Stimulated activated CD4-positive, alpha-beta T cell treated with anti-CD3 and anti-CD28 coated beads, Interleukin-4, amount 100 ng/mL, for 4 hours (primary cell): ENCODE data around the gene CD8A.
"Not testable (repeated sequence)": the region's sequence is repeated elsewhere in the genome, so short reads cannot be mapped to it uniquely, and the experiment has no call there.

Experiments
- DNase-seq, 2 experiments: peaks; one replicate each; pipeline ENCODE4 v3.0.0-alpha.2; 2020

The CD8A gene

GRCh38 chr2:86790676-86791572 lies at the start of gene CD8A:
Gene CD8A, minus strand, starts transcription at chr2:86790913. Its CDS starts 88 bp downstream, at chr2:86790825.
- DNase-seq, result no peak

DNA sequence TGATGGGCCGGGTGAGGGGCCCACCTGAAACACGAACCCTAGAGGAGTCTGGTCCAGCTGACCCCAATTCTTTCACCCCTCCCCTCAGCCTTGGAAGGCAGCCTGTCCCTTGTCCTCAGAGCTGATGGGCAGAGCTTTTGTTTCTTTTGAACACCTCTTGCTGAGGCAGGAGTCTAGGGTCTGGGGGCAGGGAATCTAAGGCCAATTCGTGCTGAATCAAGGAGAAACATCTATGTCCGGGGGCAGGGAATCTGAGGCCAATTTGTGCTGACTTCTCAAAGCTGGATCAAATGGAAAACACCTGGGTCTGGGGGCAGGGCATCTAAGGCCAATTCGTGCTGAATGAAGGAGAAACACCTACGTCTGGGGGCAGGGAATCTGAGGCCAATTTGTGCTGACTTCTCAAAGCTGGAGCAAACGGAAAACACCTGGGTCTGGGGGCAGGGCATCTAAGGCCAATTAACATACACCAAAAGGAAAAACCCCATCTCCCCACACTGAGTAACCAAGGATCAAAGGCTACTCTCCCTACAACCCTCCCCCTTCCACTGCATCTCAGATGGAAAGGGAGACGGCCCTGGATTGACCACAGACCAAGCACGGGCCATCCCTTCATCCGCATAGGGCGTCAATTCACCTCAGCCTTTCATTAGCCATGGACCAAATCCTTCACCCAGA lies 49.3 kb upstream of the CD8A start:
- DNase-seq, result not testable (repeated sequence)

GRCh38 chr2:86839455-86839854 lies 48.7 kb upstream of the CD8A start:
- not testable (repeated sequence) for DNase-seq

DNA sequence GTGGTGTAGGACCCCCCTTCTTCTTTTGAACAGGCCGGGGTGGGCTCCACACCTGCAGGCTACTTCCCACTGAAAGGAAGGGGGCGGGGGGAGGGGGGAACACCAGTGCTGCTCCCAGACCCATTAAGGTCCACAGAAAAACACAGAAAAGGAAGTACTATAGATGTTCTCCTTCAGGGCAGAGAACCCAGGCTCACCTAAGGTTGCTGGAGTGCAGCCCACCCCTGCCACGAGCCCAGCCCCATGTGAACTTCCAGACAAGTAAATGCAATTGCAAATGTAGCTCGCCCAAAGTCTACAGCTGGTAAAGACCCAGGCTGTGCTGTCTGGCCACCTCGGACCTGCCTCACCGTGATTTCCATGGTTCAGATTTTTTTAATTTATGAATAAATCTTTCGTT lies 47.0 kb upstream of the CD8A start:
- not testable (repeated sequence) for DNase-seq

DNA sequence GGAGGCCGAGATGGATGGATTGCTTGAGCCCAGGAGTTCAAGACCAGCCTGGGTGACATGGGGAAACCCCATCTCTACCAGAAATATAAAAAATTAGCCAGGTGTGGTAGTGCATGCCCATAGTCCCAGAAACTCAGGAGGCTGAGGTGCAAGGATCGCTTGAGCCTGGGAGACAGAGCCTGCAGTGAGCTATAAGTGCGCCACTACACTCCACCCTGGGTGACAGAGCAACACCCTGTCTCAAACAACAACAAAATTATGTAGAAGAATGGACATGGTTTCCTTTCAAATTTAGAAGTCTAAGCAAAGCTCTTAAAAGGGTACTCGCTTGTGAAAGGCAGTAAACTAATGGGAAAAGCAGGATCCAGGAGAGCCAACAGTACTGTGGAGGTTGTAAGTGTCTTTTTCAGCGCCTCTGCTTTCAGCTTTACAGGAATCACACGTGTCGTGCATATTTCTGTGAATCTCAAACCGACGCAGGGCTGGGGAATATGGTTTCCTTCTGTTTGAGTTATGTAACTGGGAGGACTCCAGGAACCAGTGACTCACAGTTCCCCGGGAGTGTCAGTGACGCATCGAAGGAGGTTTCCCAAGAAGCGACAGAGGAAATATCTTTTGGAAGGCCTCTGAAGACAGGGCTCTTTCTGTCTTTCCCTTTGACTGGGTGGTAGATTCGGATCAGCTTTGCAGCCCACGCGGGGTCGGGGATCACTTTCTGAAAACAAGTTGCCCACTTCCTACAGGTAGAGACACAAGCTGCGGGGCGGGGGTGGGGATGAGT lies 46.4 kb upstream of the CD8A start:
- DNase-seq, result peak; percentile 40 to 77

DNA sequence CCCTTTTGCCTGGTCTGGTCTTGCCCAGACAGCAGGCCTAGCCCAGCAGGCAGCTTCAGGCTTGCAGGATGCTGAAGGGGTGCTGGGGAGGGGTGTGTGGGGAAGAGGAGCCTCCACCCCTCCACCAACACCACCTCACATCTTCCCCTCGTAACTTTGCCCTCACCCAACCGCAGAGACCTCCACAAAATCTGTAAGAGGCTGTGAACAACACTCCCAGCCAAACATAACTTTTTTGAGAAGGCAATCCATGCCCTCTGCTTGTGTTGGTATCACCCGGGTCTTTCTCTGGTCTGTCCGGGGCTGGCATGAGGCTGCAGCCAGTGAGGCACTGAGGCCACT lies 44.8 kb upstream of the CD8A start:
- DNase-seq, result not testable (repeated sequence)

DNA sequence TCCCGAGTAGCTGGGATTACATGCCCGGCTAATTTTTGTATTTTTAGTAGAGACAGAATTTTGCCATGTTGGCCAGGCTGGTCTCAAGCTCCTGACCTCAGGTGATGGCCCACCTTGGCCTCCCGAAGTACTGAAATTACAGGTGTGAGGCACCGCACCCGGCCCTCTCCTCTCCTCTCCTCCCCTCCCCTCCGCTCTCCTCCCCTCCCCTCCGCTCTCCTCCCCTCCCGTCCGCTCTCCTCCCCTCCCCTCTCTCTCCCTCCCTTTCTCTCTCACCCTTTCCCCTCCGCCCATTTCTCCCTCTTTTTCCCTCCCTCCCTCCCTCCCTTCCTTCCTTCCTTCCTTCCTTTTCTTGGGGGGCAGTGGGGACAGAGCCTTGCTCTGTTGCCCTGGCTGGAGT lies 42.6 kb upstream of the CD8A start:
- no peak for DNase-seq

- DNase-seq, result no peak
These were observed 41.8 kb upstream of the CD8A start for GRCh38 chr2:86832334-86833096.

DNA sequence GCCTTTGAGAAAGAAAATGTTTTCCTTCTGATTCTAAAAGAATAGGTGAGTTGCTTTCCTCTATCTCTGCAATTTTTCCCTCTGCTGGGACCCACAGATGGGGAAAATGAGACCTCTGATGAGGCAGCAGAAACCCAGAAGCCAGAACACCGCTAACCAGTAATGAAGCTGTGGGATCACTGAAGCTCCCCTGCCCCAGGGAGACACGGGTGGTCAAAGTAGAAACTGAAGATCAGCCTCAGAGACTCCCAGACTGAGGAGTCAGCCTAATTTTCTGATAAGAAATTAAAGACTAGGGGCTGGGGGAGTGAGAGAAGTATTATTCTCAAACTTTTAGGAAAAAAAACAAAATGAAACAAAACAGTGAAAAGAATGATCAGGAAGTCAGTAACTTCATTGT lies 40.8 kb upstream of the CD8A start:
- no peak for DNase-seq

GRCh38 chr2:86826951-86827350 lies 36.2 kb upstream of the CD8A start:
- no peak for DNase-seq

DNA sequence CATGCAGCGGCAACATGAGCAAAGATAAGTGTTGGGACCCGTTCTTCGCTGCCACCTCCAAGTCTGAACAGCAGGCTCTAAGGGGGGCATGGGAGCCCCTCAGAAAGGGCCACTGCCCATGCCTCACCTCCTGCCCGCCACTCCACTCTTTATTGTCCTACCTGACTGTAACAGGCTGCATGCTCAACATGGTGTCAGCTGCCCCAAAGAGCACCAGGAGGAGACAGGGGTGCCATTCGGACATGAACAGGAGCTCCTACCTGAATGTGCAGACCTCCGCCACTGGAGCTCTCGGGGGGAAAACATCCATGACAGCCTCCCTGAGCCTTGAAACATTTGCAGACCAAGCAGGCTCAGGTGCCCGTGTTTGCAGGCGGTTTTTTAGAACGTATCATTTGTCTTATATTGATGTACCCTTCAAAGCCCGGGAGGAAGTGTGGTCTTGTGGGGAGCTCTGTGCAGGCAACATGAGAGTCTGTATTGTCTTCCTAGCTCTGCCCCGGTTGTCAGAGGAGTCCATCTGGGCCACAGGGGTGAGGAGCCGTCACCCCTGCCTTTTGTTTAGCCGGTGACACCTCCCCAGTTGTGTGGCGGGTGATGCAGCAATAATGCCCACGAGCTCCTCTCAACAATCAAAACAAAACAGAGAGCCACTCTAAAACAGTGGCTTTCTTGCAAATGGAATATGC lies 35.1 kb upstream of the CD8A start:
- no peak for DNase-seq

GRCh38 chr2:86825036-86825692 lies 34.5 kb upstream of the CD8A start:
- DNase-seq, result no peak

GRCh38 chr2:86822668-86823345 lies 32.1 kb upstream of the CD8A start:
- no peak for DNase-seq

DNA sequence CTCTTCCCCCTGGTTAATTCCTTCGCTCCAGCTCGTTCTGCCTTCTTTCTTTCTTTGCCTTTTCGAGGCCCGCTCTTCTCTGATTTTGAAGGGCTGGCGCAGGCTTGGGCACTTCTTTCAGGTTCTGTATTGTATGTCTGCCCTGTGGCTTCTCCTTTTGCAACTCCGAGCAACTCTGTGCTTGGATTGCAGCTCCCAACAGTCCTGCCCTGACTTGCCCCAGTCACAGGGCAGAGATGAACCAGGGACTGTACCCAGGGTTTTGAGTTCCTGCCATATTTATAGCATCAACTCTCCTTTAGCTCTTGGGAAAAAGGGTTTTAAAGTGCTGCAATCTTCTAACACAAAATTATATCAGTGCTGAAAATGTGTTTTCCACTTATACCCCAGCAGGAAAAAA lies 31.1 kb upstream of the CD8A start:
- DNase-seq, result no peak

- no peak for DNase-seq
These were observed 30.6 kb upstream of the CD8A start for GRCh38 chr2:86821306-86821705.

- DNase-seq, result no peak
These were observed 28.2 kb upstream of the CD8A start for GRCh38 chr2:86818957-86819356.

DNA sequence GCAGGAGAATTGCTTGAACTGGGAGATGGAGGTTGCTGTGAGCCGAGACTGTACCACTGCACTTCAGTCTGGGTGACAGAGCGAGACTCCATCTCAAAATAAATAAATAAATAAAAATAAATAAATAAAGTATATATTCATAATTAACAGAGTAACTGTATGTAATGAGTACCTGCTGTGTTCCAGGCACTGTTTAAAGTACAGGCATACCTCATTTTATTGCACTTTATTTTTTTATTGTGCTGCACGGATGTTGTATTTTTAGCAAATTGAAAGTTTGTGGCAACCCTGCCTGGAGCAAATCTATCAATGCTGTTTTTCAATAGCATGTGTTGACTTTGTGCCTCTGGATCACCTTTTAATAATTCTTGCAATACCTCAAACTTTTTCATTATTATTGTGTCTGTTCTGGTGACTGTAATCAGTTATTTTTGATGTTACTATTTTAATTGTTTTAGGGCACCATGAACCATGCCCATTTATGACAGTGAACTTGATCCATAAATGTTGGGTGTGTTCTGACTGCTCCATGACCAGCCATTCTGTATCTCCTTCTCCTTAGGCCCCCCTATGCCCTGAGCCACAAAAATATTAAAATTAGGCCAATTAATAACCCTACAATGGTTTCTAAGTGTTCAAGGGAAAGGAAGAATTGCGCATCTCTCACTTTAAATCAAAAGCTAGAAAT lies 27.5 kb upstream of the CD8A start:
- no peak for DNase-seq

GRCh38 chr2:86815611-86816010 lies 24.9 kb upstream of the CD8A start:
- no peak for DNase-seq

GRCh38 chr2:86809481-86810121 lies 18.9 kb upstream of the CD8A start:
- no peak for DNase-seq
